Loucy (cell line): ENCODE results near the gene TTC9B.

Experiments
- CTCF ChIP-seq: fragments of 200-600 bp; sonication (generic); conservative IDR thresholded peaks from 2 replicates; pipeline ENCODE4 v1.5.1; 2014; ENCODE audit warnings: mild to moderate bottlenecking, antibody characterized with exemption, low read length
- EZH2phosphoT487 ChIP-seq: fragments of 200-600 bp; IDR thresholded peaks from 2 replicates; pipeline ENCODE4 v1.6.1; 2018; ENCODE audit warnings: antibody characterized with exemption, mild to moderate bottlenecking, moderate library complexity, borderline replicate concordance

DNA sequence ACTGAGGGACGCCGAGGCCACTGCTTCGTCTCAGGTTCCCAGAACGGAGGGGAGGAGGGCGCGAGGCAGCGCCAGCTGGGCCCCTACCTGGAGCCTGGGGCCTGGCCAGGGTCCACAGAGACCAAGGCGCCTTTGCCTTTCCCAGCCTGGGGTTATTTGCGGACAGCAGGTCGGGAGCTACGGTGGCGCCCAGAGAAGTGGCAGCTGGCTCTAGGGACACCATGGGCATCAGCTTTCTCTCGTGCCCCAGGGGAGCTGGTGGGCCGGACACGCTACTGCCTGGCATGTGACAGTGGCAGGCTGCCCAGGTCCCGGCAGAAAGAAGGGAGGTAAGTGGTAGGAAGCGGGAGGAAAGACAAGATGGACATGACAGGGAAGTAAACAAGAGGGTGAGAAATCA is 47.9 kb upstream of the TTC9B start:
- TF ChIP-seq CTCF (no peak), EZH2phosphoT487 (no peak)
